ENCODE measurements around the gene DHRS7C. TPM values are rescaled to one million over a fixed set of nuclear protein-coding genes. Genes with fewer than 3 reads are reported as not detected.
A peak's percentile ranks its signal among the peaks of the same experiment; 100 is the strongest.

Gene DHRS7C, protein sequence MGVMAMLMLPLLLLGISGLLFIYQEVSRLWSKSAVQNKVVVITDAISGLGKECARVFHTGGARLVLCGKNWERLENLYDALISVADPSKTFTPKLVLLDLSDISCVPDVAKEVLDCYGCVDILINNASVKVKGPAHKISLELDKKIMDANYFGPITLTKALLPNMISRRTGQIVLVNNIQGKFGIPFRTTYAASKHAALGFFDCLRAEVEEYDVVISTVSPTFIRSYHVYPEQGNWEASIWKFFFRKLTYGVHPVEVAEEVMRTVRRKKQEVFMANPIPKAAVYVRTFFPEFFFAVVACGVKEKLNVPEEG
- total RNA-seq = not detected

DNA sequence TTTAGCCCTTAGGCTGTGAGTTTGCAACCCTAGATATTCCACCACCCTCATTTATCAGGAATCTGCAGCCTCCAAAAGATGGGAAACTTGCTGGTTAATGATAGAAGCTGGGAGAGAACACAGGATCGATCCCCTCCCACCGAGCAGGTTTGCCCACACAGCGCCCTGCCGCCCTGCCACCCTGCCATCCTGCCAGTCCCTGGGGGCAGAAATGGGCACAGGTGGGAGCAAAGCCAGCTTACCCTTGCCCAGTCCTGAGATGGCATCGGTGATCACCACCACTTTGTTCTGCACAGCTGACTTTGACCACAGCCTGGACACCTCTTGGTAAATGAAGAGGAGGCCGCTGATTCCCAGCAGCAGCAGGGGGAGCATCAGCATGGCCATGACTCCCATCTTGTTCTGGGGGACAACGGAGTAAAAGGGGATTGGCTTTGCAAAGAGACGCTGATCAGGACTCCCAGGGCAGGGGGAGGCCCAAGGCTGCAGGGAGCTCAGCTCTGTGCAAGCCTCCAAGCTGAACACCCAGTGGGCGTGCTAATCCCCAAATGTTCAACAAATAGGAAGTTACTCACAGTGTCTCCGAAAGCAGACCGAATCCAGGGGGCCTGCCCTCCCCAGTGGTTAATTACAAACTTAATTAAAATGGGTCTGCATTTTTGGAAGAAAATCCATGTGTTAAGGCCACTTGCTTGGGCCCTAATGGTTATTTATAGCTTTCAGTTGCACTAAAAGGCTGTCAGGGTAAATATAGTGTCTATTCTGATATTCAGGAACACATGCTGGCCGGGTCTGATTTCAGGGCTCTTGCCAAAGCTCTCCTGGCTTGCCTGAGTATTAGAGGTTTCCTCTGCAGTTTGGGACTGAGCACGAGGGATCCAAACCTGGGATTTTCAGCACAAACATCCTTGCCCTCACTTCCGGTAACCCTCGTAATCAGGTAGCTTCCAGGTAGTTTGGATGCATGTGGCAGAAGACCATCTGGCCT, at the start of gene DHRS7C:
TSS of gene DHRS7C (minus strand) at position 704 of the 988 bp plus-strand sequence. CDS start at position 396, 308 bp downstream.
- no peaks in the 10 kb centered on the region for H3K4me1 ChIP-seq
- no peaks in the 10 kb centered on the region for H3K27me3 ChIP-seq
- H3K36me3 ChIP-seq = no peaks in the 10 kb centered on the region
- no peaks in the 10 kb centered on the region for H3K9me3 ChIP-seq
- 74% methylated on average over 15 of the region's 15 CpGs for WGBS
- no peak within 1 kb of the TSS for H3K27ac ChIP-seq
- TF ChIP-seq, protein P1, sequence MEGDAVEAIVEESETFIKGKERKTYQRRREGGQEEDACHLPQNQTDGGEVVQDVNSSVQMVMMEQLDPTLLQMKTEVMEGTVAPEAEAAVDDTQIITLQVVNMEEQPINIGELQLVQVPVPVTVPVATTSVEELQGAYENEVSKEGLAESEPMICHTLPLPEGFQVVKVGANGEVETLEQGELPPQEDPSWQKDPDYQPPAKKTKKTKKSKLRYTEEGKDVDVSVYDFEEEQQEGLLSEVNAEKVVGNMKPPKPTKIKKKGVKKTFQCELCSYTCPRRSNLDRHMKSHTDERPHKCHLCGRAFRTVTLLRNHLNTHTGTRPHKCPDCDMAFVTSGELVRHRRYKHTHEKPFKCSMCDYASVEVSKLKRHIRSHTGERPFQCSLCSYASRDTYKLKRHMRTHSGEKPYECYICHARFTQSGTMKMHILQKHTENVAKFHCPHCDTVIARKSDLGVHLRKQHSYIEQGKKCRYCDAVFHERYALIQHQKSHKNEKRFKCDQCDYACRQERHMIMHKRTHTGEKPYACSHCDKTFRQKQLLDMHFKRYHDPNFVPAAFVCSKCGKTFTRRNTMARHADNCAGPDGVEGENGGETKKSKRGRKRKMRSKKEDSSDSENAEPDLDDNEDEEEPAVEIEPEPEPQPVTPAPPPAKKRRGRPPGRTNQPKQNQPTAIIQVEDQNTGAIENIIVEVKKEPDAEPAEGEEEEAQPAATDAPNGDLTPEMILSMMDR (IDR thresholded peaks at IDR 0.05) = no peak
- no peak for DNase-seq (ENCODE audit: low spot score in 2 of 2)
- no peak within 1 kb of the TSS for H3K4me3 ChIP-seq

DNA sequence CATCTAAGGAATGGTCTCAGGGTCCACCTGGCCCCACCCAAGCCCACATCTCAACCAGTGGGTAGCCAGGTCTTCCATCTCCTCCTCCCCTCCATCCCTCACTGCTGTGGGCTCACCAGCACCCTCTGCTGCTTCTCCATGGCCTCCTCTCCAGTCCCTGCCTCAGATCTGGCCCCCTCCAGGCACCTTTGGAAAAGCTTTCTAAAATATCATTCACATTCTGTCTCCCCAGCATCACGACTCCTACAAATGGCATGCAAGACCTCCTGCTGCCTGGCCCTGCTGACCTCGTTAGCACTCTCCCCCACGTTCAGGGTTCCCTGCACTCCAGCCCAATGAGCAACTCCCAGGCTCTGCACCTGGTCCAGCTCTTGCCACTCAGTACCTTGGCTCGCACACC, 48.0 kb upstream of the DHRS7C start:
- no peaks in the 10 kb centered on the region for H3K9me3 ChIP-seq
- H3K27me3 ChIP-seq = no peaks in the 10 kb centered on the region
- WGBS = 74% methylated on average over 4 of the region's 4 CpGs
- DNase-seq (ENCODE audit: low spot score in 2 of 2) = no peak
- no peak overlapping the region for H3K4me3 ChIP-seq
- TF ChIP-seq, protein P1 (IDR thresholded peaks at IDR 0.05) = no peak
- no peak for TF ChIP-seq POLR2A (IDR thresholded peaks at IDR 0.05)
- no peak for TF ChIP-seq EP300 (IDR thresholded peaks at IDR 0.05)
- TF ChIP-seq POLR2AphosphoS5 (IDR thresholded peaks at IDR 0.05) = no peak
- no peaks in the 10 kb centered on the region for H3K36me3 ChIP-seq
- H3K4me1 ChIP-seq = no peaks in the 10 kb centered on the region
- H3K27ac ChIP-seq = no peak overlapping the region

DNA sequence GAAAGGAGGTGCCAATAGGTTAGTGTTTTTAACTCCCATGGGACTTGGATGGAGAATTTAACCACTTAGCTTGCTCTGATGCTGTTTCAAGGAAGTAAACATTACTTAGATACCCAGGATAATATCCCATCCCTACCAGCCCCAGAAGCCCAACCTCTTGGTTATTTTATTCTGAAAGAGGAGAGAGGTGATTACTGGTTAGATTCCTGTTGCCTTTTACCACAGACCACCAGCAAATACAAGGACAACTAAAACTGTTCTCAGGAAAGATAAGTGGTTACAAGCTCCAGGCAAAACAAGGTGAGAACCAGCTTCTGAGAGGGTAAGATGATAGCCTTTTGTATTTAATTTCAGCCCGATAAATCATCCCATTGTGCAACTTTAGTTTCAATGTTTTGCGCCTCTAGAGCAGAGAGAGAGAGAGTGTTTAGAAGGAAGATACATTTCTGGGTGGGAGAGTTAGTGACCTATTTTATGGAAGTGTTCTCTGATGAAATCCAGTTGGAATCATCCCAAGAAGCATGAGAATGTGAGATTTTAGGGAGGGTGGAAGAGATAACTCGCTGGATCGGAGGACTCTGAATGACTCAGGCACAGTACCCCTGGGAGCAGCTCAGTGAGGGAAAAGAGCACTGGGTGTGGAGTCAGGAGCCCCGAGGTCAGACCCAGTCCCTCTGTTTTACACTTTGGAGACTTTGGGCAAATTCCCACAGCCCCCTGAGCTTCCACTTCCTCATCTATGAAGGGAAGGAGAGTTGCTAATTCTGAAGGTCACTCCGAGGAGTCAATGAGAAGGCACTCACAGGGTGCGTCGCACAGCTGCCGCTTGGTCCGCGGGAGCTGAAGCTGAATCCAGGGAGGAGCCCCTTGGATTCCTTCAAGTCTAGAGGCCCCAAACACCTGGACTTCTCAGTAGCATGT, 46.4 kb upstream of the DHRS7C start:
- DNase-seq (ENCODE audit: low spot score in 2 of 2) = no peak
- Histone ChIP-seq H3K27ac (peak overlapping the region; percentile 53), H3K4me1 (no peaks in the 10 kb centered on the region), H3K27me3 (no peaks in the 10 kb centered on the region), H3K36me3 (no peaks in the 10 kb centered on the region), H3K4me3 (no peak overlapping the region), H3K9me3 (no peaks in the 10 kb centered on the region)
- 63% methylated on average over 11 of the region's 11 CpGs for WGBS
- no peak for TF ChIP-seq EP300 (IDR thresholded peaks at IDR 0.05)
- TF ChIP-seq, protein P1 (IDR thresholded peaks at IDR 0.05) = no peak
- TF ChIP-seq POLR2AphosphoS5 (IDR thresholded peaks at IDR 0.05) = no peak
- no peak for TF ChIP-seq POLR2A (IDR thresholded peaks at IDR 0.05)

DNA sequence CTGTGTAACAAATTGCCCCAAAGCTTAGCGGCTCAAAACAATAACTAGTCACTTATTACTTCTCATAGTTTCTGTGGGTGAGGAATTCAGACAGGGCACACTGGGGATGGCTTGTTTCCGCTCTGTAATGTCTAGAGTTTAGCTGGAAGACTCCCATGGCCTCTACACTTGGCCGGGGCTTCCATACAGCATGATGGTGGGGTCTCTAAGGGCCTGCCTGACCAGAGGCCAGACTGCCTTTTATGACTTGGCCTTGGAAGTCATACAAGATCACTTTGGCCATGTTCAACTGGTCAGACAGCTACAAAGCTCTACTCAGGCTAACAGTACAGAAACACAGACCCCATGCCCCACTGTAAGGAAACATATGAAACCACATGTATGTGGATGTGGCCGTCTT, 42.5 kb upstream of the DHRS7C start:
- 90% methylated on average over 4 of the region's 4 CpGs for WGBS
- Histone ChIP-seq H3K4me3 (no peak overlapping the region), H3K9me3 (no peaks in the 10 kb centered on the region), H3K4me1 (no peaks in the 10 kb centered on the region), H3K36me3 (no peaks in the 10 kb centered on the region), H3K27me3 (no peaks in the 10 kb centered on the region), H3K27ac (no peak overlapping the region)
- TF ChIP-seq POLR2AphosphoS5 (IDR thresholded peaks at IDR 0.05) (no peak), EP300 (IDR thresholded peaks at IDR 0.05) (no peak)
- TF ChIP-seq, protein P1 (IDR thresholded peaks at IDR 0.05) = no peak
- peak in 1 of 2 donors; percentile 17 for DNase-seq (ENCODE audit: low spot score in 2 of 2)
